SU-DHL-6 (cell line): Measurements from ENCODE around the gene CD244.

Experiments used
- EZH2phosphoT487 ChIP-seq: fragments of 200-600 bp; sonication (generic), shearing (Covaris generic); conservative IDR thresholded peaks from 2 replicates; pipeline ENCODE4 v1.6.1; 2018; ENCODE audit warnings: mild to moderate bottlenecking, antibody characterized with exemption, low read length, moderate library complexity, mixed read lengths
- TF ChIP-seq, protein P1 (sequence below): fragments of 200-600 bp; sonication (generic); IDR thresholded peaks from one replicate; pipeline ENCODE4 v1.5.1; 2017; ENCODE audit warnings: antibody characterized with exemption, mild to moderate bottlenecking, low read length, moderate library complexity; ENCODE audit not compliant: insufficient read depth, poor library complexity, severe bottlenecking

DNA sequence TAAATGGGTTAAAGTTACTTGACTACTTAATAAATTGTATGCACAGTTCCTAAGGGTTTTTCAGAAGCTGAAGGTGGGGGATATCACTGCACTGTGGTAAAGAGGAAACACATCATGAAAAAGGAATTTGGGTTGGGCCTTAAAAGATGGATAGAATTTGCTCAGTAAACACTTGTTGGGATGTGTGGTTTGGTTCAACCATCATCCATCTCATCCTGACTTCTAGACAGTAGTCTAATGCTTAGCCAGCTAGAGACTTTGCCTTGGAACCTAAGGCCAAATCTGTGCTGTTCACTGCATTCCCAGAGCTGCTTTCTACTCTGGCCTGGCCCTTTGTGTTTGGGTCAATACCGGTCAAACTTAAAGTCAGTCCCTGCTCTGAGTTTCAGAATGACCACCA, 36.1 kb downstream of the CD244 start:
- TF ChIP-seq, protein P1, sequence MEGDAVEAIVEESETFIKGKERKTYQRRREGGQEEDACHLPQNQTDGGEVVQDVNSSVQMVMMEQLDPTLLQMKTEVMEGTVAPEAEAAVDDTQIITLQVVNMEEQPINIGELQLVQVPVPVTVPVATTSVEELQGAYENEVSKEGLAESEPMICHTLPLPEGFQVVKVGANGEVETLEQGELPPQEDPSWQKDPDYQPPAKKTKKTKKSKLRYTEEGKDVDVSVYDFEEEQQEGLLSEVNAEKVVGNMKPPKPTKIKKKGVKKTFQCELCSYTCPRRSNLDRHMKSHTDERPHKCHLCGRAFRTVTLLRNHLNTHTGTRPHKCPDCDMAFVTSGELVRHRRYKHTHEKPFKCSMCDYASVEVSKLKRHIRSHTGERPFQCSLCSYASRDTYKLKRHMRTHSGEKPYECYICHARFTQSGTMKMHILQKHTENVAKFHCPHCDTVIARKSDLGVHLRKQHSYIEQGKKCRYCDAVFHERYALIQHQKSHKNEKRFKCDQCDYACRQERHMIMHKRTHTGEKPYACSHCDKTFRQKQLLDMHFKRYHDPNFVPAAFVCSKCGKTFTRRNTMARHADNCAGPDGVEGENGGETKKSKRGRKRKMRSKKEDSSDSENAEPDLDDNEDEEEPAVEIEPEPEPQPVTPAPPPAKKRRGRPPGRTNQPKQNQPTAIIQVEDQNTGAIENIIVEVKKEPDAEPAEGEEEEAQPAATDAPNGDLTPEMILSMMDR, result no peak
- no peak for TF ChIP-seq EZH2phosphoT487
